NOMO-1 treated with dmso at 0.1 percent for 144 hours (cell line): ENCODE data around the gene CCDC137.

ENCODE experiments used
- DNase-seq: peaks from one replicate; lab custom pipeline; 2025; ENCODE audit not compliant: unreplicated experiment; lab: John Stamatoyannopoulos, UW

Gene CCDC137

GRCh38 chr17:81682565-81683207 lies 16.1 kb downstream of the CCDC137 start:
- no peak for DNase-seq

GRCh38 chr17:81683208-81683583 lies 16.7 kb downstream of the CCDC137 start:
- no peak for DNase-seq

GRCh38 chr17:81683584-81684441 lies 17.3 kb downstream of the CCDC137 start, which contains the start of the genes ARL16 and HGS:
ARL16 (minus strand) TSS chr17:81683797; CDS start chr17:81683753, 44 bp downstream.
HGS (plus strand) TSS chr17:81684011; CDS start chr17:81684067, 56 bp downstream.
- DNase-seq, result peak; percentile 97

GRCh38 chr17:81684442-81684911 lies 17.9 kb downstream of the CCDC137 start:
- DNase-seq, result no peak

GRCh38 chr17:81685108-81685507 lies 18.6 kb downstream of the CCDC137 start:
- DNase-seq, result no peak

GRCh38 chr17:81686614-81687013 lies 20.1 kb downstream of the CCDC137 start:
- no peak for DNase-seq

GRCh38 chr17:81687770-81688541 lies 21.4 kb downstream of the CCDC137 start:
- no peak for DNase-seq

- DNase-seq, result no peak
Measured at GRCh38 chr17:81688616-81689015, 22.1 kb downstream of the CCDC137 start.

- DNase-seq, result no peak
Measured at GRCh38 chr17:81690066-81690465, 23.5 kb downstream of the CCDC137 start.

- no peak for DNase-seq
Measured at GRCh38 chr17:81690549-81690948, 24.0 kb downstream of the CCDC137 start.

- no peak for DNase-seq
Measured at GRCh38 chr17:81691196-81691595, 24.7 kb downstream of the CCDC137 start.

GRCh38 chr17:81691608-81692007 lies 25.1 kb downstream of the CCDC137 start:
- DNase-seq, result no peak

GRCh38 chr17:81693509-81694210 lies 27.1 kb downstream of the CCDC137 start:
- no peak for DNase-seq

- DNase-seq, result no peak
Measured at GRCh38 chr17:81694810-81695209, 28.3 kb downstream of the CCDC137 start.

GRCh38 chr17:81695211-81695610 lies 28.7 kb downstream of the CCDC137 start:
- no peak for DNase-seq

GRCh38 chr17:81695801-81696200 lies 29.3 kb downstream of the CCDC137 start:
- DNase-seq, result no peak

- DNase-seq, result no peak
Measured at GRCh38 chr17:81696218-81696941, 29.8 kb downstream of the CCDC137 start.

GRCh38 chr17:81697261-81698044 lies 30.9 kb downstream of the CCDC137 start:
- DNase-seq, result no peak
